Cardiac fibroblast (primary cell): ENCODE measurements around the gene NEUROD4.
A peak's percentile ranks its signal among the peaks of the same experiment; 100 is the strongest.
"Not testable (repeated sequence)": the region's sequence is repeated elsewhere in the genome, so short reads cannot be mapped to it uniquely, and the experiment has no call there.

Experiments
- DNase-seq, 2 donors: peaks; one replicate each; pipeline versions ENCODE4 v3.0.0 to v3.0.0-alpha.2; 2010; ENCODE audit warnings: low read depth in 2 of 2
- H3K4me3 ChIP-seq, 2 donors: replicated peaks in 1 of 2; 1 replicate in 1 of 2; 2 replicates in 1 of 2; pipeline ENCODE4 v1.5.1; 2011; ENCODE audit warnings: low read depth in 2 of 2, low read length in 2 of 2, mild to moderate bottlenecking in 2 of 2, moderate library complexity in 1 of 2
- TF ChIP-seq, protein P1 (sequence below): IDR thresholded peaks from one replicate; pipeline ENCODE4 v1.5.1; 2011; ENCODE audit warnings: low read depth, mild to moderate bottlenecking, low read length, inconsistent platforms

Gene NEUROD4

DNA sequence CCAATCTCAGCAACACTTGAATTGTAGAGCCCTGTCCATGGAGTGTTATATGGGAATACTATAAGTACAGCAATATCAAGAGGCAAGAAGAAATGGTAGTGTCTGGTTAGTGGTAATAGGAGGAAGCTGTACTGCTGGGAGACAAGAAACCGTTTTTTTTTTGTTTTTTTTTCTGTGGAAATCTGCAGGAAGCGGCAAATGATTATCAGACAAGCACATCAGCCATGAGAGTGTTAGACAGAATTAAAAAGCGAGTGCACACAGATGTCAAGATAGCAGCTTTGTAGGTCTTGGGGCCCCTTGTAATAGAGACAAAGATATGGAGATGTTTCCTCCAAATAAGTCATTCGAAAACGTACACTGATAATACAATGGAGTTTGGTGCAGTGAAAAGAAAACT is 41.9 kb upstream of the NEUROD4 start:
- H3K4me3 ChIP-seq, result no peak overlapping the region
- TF ChIP-seq, protein P1, sequence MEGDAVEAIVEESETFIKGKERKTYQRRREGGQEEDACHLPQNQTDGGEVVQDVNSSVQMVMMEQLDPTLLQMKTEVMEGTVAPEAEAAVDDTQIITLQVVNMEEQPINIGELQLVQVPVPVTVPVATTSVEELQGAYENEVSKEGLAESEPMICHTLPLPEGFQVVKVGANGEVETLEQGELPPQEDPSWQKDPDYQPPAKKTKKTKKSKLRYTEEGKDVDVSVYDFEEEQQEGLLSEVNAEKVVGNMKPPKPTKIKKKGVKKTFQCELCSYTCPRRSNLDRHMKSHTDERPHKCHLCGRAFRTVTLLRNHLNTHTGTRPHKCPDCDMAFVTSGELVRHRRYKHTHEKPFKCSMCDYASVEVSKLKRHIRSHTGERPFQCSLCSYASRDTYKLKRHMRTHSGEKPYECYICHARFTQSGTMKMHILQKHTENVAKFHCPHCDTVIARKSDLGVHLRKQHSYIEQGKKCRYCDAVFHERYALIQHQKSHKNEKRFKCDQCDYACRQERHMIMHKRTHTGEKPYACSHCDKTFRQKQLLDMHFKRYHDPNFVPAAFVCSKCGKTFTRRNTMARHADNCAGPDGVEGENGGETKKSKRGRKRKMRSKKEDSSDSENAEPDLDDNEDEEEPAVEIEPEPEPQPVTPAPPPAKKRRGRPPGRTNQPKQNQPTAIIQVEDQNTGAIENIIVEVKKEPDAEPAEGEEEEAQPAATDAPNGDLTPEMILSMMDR, result no peak
- no peak for DNase-seq

DNA sequence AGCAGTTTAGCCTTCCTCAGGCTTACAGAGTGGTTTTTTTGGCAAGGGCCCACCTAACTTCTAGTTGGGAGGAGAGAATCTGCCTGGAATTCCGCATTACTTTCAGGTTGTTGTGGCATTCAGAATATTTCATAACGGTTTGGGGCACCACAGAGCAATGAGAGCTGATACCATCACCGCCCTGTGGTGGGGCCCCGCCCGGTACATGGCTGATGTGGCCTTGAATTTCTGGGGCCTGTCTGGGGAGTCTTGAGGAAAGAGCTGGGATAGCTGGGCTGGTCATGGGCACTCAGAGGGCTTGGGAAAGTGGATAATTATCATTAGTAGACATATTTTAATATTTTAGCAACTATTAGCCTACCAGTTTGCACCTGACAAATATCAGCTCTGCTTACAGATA is 39.4 kb upstream of the NEUROD4 start:
- H3K4me3 ChIP-seq, result no peak overlapping the region
- TF ChIP-seq, protein P1, result no peak
- DNase-seq, result no peak

DNA sequence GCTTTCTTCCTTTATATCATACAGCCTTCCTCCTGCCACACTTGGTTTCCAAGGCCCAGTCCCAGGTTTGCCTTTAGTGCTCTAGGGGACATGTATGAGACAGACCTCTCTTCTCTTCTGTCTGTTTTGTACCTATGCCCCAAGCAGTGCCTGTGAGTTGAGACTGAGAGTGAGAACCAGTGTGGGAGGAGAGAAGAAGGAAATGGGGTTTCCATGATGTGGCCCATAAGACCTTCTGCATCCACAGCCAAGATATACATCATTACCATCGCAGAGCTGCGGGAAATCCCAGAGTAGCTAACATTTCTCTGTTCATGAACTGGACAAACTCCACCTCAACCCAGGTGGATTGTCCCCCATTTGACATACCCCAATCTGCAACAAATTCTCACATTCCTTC is 38.0 kb upstream of the NEUROD4 start:
- no peak overlapping the region for H3K4me3 ChIP-seq
- TF ChIP-seq, protein P1, result no peak
- no peak for DNase-seq

DNA sequence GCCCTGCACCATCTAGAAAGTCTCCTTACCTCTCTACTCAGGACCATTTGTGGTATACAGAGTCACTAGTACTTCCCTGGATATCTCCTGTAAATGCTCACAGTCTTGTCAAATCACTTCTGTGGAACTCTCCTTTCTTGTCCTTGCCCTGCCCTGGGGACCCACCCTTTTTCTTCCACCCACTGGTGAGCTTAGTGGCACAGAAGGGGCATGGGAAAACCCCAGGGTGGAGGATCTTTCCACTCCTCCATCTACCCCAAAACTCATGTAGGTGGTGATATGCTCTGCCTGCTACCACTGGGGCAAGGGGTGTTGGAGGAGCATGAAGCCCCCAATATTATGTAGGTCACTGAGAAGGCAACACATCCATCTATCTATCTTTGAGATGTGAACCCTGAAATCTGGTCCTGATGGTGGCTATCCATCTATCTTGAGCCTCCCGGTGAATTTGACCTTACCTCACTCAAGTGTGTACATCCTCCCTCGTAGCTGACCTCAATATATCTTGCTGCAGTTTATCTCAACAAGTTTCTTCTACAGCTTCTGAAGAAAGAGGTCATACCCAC is 36.2 kb upstream of the NEUROD4 start:
- no peak overlapping the region for H3K4me3 ChIP-seq
- DNase-seq, result no peak
- TF ChIP-seq, protein P1, result no peak

DNA sequence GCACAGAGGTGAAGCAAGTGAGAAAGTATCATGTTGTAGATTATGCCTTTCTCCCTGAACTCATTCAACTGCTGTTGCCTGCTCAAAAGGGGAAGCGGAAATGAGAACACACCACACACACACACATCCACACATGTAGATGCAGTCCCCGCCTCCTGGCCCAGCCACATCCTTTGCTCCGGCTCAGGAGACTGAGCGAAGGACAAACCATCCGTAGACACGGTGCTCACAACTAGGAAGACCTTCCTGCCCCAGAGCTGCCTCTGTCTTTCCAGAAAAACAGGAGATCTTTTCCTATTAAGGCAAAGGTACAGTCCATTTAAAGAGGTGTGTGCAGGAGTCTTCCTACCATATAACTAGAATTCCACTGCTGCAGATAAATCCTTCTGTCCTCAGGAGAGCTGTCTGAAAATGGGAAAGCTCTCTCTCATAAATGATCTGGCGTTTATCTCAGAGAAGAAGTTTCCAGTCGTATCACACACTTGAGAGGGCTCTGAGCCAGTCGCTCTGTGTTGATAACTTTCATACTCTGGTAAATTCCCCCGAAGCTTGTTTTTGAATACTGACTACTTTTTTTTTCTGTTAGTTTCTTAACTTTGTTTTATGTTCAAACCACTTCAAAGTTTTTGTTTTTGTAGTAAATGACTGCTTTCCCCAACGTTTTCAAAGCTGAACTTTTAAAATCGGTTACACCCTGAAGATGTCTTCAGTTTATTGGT is 35.0 kb upstream of the NEUROD4 start, which contains the start of gene TESPA1:
Gene TESPA1, minus strand, starts transcription at position 105 of the 719 bp plus-strand sequence. CDS start 10,200 bp downstream, outside the sequence.
- peak; percentile 1 to 14 for DNase-seq
- TF ChIP-seq, protein P1, result no peak
- H3K4me3 ChIP-seq, result no peak within 1 kb of the TSS

DNA sequence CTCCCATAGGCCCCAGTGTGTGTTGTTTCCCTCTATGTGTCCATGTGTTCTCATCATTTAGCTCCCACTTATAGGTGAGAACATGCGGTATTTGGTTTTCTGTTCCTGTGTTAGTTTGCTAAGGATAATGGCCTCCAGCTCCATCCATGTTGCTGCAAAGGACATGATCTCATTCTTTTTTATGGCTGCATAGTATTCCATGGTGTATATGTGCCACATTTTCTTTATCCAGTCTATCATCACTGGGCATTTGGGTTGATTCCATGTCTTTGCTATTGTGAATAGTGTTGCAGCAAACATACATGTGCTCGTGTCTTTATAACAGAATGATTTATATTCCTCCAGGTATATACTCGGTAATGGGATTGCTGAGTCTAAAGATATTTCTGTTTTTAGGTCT is 33.0 kb upstream of the NEUROD4 start:
- not testable (repeated sequence) for H3K4me3 ChIP-seq, DNase-seq

DNA sequence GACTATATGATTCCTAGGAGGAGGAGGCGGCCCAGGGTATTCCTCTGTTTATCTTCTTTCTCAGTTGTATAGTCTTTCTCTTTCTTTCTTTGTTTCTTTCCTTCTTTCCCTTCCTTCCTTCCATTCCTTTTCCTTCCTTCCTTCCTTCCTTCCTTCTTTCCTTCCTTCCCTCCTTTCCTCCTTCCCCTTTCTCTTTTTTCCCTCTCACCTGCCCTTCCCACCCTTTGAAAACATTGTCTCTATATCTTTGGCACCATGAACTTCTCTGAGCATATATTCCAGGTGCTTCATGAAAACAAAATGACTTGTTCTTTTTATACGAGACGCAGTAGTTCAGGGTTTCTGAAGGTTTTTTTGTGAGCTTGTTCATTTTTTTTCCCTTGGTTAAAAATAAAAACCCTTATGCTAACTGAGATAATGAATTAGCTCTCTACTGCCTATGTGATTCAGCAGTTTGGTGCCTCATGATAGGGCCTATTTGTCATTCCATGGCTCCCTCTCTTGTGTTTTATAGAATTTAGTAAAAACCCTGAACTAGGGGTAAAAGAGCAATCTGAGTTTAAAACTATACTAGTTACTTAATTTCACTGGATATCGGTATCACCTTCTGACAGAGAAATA is 32.1 kb upstream of the NEUROD4 start:
- TF ChIP-seq, protein P1, result no peak
- DNase-seq, result no peak
- H3K4me3 ChIP-seq, result no peak overlapping the region
